Body of pancreas (tissue), 4 donors: ENCODE data around the gene RBM20.
A peak's percentile ranks its signal among the peaks of the same experiment; 100 is the strongest.

ENCODE experiments used
- CTCF ChIP-seq, 7 experiments: fragments of 450-650 bp in 4 of 7; fragments of 200-600 bp in 3 of 7; sonication (generic) in 3 of 7; IDR thresholded peaks; one replicate each; pipeline ENCODE4 v1.5.1; 2016 to 2019; ENCODE audit warnings: antibody characterized with exemption in 7 of 7
- POLR2A ChIP-seq, 3 donors: fragments of 450-650 bp; IDR thresholded peaks; one replicate each; pipeline ENCODE4 v1.6.1; 2016; ENCODE audit warnings: antibody characterized with exemption in 3 of 3, mild to moderate bottlenecking in 2 of 3

GRCh38 chr10:110857265-110858171 lies 213.4 kb downstream of the RBM20 start:
- TF ChIP-seq POLR2A (IDR thresholded peaks at IDR 0.05): peak in 2 of 3 donors; percentile 79 to 87
- peak in 4 of 7 experiments; percentile 31 to 44 (median 34) for TF ChIP-seq CTCF (IDR thresholded peaks at IDR 0.05)
